ENCODE results near the gene TRAF2.

DNA sequence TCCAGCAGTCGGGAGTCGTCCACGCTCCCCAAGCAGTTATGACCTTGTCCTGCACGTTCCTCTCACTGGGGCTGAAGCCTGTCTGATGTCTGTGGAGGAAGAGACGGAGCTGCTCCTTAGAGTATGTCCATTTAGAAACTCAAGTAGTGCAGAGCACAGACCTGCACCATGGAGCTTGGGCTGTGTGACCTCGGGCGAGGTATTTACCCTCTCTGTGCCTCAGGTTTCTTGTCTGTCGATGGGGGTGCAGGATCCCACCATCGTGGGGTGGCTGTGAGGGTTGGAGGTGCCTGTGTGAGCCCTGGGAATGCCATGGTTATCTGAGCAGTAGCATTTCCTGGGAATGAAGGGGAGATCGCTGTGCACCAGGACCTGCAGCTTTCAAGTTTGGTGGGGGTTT, 14.2 kb downstream of the TRAF2 start:
- TF ChIP-seq, protein P1, sequence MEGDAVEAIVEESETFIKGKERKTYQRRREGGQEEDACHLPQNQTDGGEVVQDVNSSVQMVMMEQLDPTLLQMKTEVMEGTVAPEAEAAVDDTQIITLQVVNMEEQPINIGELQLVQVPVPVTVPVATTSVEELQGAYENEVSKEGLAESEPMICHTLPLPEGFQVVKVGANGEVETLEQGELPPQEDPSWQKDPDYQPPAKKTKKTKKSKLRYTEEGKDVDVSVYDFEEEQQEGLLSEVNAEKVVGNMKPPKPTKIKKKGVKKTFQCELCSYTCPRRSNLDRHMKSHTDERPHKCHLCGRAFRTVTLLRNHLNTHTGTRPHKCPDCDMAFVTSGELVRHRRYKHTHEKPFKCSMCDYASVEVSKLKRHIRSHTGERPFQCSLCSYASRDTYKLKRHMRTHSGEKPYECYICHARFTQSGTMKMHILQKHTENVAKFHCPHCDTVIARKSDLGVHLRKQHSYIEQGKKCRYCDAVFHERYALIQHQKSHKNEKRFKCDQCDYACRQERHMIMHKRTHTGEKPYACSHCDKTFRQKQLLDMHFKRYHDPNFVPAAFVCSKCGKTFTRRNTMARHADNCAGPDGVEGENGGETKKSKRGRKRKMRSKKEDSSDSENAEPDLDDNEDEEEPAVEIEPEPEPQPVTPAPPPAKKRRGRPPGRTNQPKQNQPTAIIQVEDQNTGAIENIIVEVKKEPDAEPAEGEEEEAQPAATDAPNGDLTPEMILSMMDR (conservative IDR thresholded peaks at IDR 0.05; ENCODE audit: low read depth, low read length): no peak
- TF ChIP-seq RCOR1 (IDR thresholded peaks at IDR 0.05; ENCODE audit: insufficient replicate concordance, low read length) (no peak), RAD21 (IDR thresholded peaks at IDR 0.05; ENCODE audit: low read length) (no peak), POLR2A (IDR thresholded peaks at IDR 0.05; ENCODE audit: low read depth, low read length) (no peak), CEBPB (IDR thresholded peaks at IDR 0.05; ENCODE audit: low read depth, low read length) (no peak), RFX5 (IDR thresholded peaks at IDR 0.05; ENCODE audit: low read depth, low read length) (no peak), FOS (IDR thresholded peaks at IDR 0.05; ENCODE audit: low read depth, low read length) (no peak), MAZ (IDR thresholded peaks at IDR 0.05; ENCODE audit: borderline replicate concordance, low read depth, low read length) (no peak), NFE2L2 (IDR thresholded peaks at IDR 0.05; ENCODE audit: low read depth, low read length) (no peak), USF2 (IDR thresholded peaks at IDR 0.05; ENCODE audit: low read depth, low read length) (no peak)
